Hepatocyte (in vitro differentiated cells): ENCODE data around the gene TMEM131. TPM values are rescaled to one million over a fixed set of nuclear protein-coding genes. Genes with fewer than 3 reads are reported as not detected.

Experiments
- DNase-seq: peaks from one replicate; pipeline ENCODE4 v3.0.0-alpha.2; 2016; ENCODE audit warnings: low spot score
- H2AFZ ChIP-seq: fragments of 200-600 bp; sonication (generic); 2 replicates; pipeline ENCODE4 v1.6.0; 2016; ENCODE audit warnings: antibody characterized with exemption, mild to moderate bottlenecking
- H3K27ac ChIP-seq: fragments of 200-600 bp; sonication (generic); 2 replicates; pipeline ENCODE4 v1.5.1; 2016; ENCODE audit warnings: mild to moderate bottlenecking
- H3K27me3 ChIP-seq: fragments of 200-600 bp; sonication (generic); 2 replicates; pipeline ENCODE4 v1.6.1; 2016
- H3K36me3 ChIP-seq: fragments of 200-600 bp; sonication (generic); replicated peaks from 2 replicates; pipeline ENCODE4 v1.5.1; 2016; ENCODE audit warnings: low read depth; ENCODE audit not compliant: insufficient read depth
- H3K4me1 ChIP-seq: fragments of 200-600 bp; sonication (generic); 2 replicates; pipeline ENCODE4 v1.5.1; 2016; ENCODE audit warnings: mild to moderate bottlenecking, moderate library complexity; ENCODE audit not compliant: insufficient read depth
- H3K4me2 ChIP-seq: fragments of 200-600 bp; sonication (generic); 2 replicates; pipeline ENCODE4 v1.6.0; 2016
- H3K4me3 ChIP-seq: fragments of 200-600 bp; sonication (generic); 2 replicates; pipeline ENCODE4 v1.5.1; 2016; ENCODE audit warnings: mild to moderate bottlenecking
- H3K79me2 ChIP-seq: fragments of 200-600 bp; sonication (generic); 2 replicates; pipeline ENCODE4 v1.6.0; 2017; ENCODE audit warnings: mild to moderate bottlenecking
- H3K9me2 ChIP-seq: fragments of 200-600 bp; sonication (generic); replicated peaks from 2 replicates; pipeline ENCODE4 v1.6.0; 2017; ENCODE audit warnings: mild to moderate bottlenecking; ENCODE audit not compliant: insufficient read depth
- H3K9me3 ChIP-seq: fragments of 200-600 bp; sonication (generic); 2 replicates; pipeline ENCODE4 v1.5.1; 2016; ENCODE audit warnings: low read depth, mild to moderate bottlenecking
- H4K20me1 ChIP-seq: fragments of 200-600 bp; sonication (generic); 2 replicates; pipeline ENCODE4 v1.6.0; 2016; ENCODE audit warnings: mild to moderate bottlenecking; ENCODE audit not compliant: insufficient read depth, poor library complexity, severe bottlenecking
- EZH2 ChIP-seq: fragments of 200-600 bp; sonication (generic); IDR thresholded peaks from 2 replicates; pipeline ENCODE4 v1.6.1; 2016; ENCODE audit warnings: antibody characterized with exemption, mild to moderate bottlenecking, borderline replicate concordance
- EZH2phosphoT487 ChIP-seq: fragments of 200-600 bp; sonication (generic); IDR thresholded peaks from one replicate; pipeline ENCODE4 v1.6.1; 2018; ENCODE audit warnings: antibody characterized with exemption, mild to moderate bottlenecking, low read depth, moderate library complexity; ENCODE audit not compliant: unreplicated experiment, severe bottlenecking
- WGBS: methylation state at CpG from one replicate; pipeline ENCODE4 v1.1.6; 2016; ENCODE audit warnings: low lambda C conversion rate; ENCODE audit errors: missing lambda C conversion rate; 5-methylcytosine and 5-hydroxymethylcytosine counted together
- polyA plus RNA-seq: library from polyadenylated mRNA; unstranded; fragments of >200 nt; fragmentation: Nextera tagmentation; extraction: Ambion mirVana; gene quantifications from 2 replicates; pipeline ENCODE4 v1.2.1, GENCODE V29; 2016
- total RNA-seq: library from RNA; depleted of rRNA; stranded (reverse); fragments of >200 nt; gene quantifications from 2 replicates; pipeline ENCODE4 v1.2.3, GENCODE V29; 2014
- TF ChIP-seq, protein P1 (sequence below): fragments of 200-600 bp; sonication (generic); IDR thresholded peaks from 2 replicates; pipeline ENCODE4 v1.5.1; 2016; ENCODE audit warnings: antibody characterized with exemption, mild to moderate bottlenecking; ENCODE audit not compliant: poor library complexity

The TMEM131 gene
- total and polyA plus RNA-seq, 2 experiments from 2014 or later: 17.5 to 42.1 TPM

- TF ChIP-seq EZH2phosphoT487 (no peak), EZH2 (no peak)
- TF ChIP-seq, protein P1, sequence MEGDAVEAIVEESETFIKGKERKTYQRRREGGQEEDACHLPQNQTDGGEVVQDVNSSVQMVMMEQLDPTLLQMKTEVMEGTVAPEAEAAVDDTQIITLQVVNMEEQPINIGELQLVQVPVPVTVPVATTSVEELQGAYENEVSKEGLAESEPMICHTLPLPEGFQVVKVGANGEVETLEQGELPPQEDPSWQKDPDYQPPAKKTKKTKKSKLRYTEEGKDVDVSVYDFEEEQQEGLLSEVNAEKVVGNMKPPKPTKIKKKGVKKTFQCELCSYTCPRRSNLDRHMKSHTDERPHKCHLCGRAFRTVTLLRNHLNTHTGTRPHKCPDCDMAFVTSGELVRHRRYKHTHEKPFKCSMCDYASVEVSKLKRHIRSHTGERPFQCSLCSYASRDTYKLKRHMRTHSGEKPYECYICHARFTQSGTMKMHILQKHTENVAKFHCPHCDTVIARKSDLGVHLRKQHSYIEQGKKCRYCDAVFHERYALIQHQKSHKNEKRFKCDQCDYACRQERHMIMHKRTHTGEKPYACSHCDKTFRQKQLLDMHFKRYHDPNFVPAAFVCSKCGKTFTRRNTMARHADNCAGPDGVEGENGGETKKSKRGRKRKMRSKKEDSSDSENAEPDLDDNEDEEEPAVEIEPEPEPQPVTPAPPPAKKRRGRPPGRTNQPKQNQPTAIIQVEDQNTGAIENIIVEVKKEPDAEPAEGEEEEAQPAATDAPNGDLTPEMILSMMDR: no peak
- H3K4me1 ChIP-seq: no peaks in the 10 kb centered on the region
Measured at GRCh38 chr2:97752342-97753334, 243.1 kb downstream of the TMEM131 start.

GRCh38 chr2:97751752-97752151 is 244.0 kb downstream of the TMEM131 start:
- no peaks in the 10 kb centered on the region for H3K36me3 ChIP-seq
- H4K20me1 ChIP-seq: no peaks in the 10 kb centered on the region
- no peaks in the 10 kb centered on the region for H3K9me2 ChIP-seq
- H3K9me3 ChIP-seq: no peaks in the 10 kb centered on the region
- 62% methylated on average over 3 of the region's 3 CpGs for WGBS
- H3K27me3 ChIP-seq: no peaks in the 10 kb centered on the region
- H3K79me2 ChIP-seq: no peaks in the 10 kb centered on the region
- no peak overlapping the region for H3K4me3 ChIP-seq
- H3K27ac ChIP-seq: no peak overlapping the region
- H2AFZ ChIP-seq: no peak overlapping the region
- no peaks in the 10 kb centered on the region for H3K4me1 ChIP-seq
- DNase-seq: no peak
- no peak overlapping the region for H3K4me2 ChIP-seq
- TF ChIP-seq, protein P1: no peak
- no peak for TF ChIP-seq EZH2
- TF ChIP-seq EZH2phosphoT487: no peak

More at GRCh38 chr2:97752342-97753334, 243.1 kb downstream of the TMEM131 start:
- Histone ChIP-seq H3K36me3 (no peaks in the 10 kb centered on the region), H3K4me3 (no peak overlapping the region), H3K9me3 (no peaks in the 10 kb centered on the region), H3K79me2 (no peaks in the 10 kb centered on the region), H4K20me1 (no peaks in the 10 kb centered on the region), H3K4me2 (no peak overlapping the region), H3K27ac (no peak overlapping the region), H3K9me2 (no peaks in the 10 kb centered on the region), H2AFZ (no peak overlapping the region), H3K27me3 (no peaks in the 10 kb centered on the region)
- WGBS: 88% methylated on average over 3 of the region's 3 CpGs
- no peak for DNase-seq

- H3K27me3 ChIP-seq: no peaks in the 10 kb centered on the region
- no peak overlapping the region for H3K4me2 ChIP-seq
- H3K9me2 ChIP-seq: no peaks in the 10 kb centered on the region
- no peaks in the 10 kb centered on the region for H3K79me2 ChIP-seq
- H3K36me3 ChIP-seq: no peaks in the 10 kb centered on the region
- no peak overlapping the region for H3K27ac ChIP-seq
- TF ChIP-seq, protein P1: no peak
- TF ChIP-seq EZH2: no peak
- TF ChIP-seq EZH2phosphoT487: no peak
- H2AFZ ChIP-seq: no peak overlapping the region
- 99% methylated on average over 4 of the region's 4 CpGs for WGBS
- H4K20me1 ChIP-seq: no peaks in the 10 kb centered on the region
- H3K4me3 ChIP-seq: no peak overlapping the region
- H3K4me1 ChIP-seq: no peaks in the 10 kb centered on the region
- DNase-seq: no peak
- no peaks in the 10 kb centered on the region for H3K9me3 ChIP-seq
Measured at GRCh38 chr2:97750017-97750416, 245.7 kb downstream of the TMEM131 start.
